HG03095 (cell line): Measurements from ENCODE around the gene HS1BP3.

Experiments used
- ATAC-seq: cut with Tn5 transposase; IDR thresholded peaks from one replicate; pipeline ENCODE4 v1.9.1; 2021; ENCODE audit warnings: moderate library complexity; ENCODE audit not compliant: unreplicated experiment

The HS1BP3 gene

GRCh38 chr2:20650877-20651730 is at the start of gene HS1BP3:
Gene HS1BP3, minus strand, starts transcription at chr2:20651098. Its CDS starts 35 bp downstream, at chr2:20651063.
- ATAC-seq: peak; percentile 95

GRCh38 chr2:20698916-20699613 is 48.2 kb upstream of the HS1BP3 start:
- no peak for ATAC-seq

DNA sequence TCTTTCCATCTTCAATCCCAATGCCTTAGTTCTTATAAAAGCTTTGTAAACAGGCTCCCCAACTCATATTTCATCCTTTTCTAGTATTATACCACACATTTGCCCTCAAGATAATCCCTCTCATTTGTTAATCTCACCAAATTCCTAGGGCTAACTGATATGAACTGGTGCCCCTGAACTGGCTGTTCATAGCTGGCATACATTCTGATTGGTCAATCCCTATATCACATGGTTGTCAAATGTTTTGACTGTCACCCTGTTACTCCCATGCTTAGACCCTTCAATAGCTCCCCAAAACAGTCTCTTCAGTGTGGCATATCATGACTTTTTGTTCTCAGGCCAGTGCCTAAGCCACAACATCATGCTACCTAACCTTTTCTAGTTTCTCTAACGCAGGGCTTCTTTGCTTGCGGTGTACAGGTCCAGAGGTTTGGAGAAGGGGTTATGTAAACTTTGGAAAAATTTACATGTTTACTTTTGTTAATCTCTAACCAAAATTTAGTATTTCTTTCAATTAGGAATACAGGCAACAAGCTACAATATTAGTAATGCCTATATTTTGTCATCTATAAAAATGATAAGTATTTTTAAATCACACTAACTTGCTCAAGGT is 46.5 kb upstream of the HS1BP3 start:
- no peak for ATAC-seq

DNA sequence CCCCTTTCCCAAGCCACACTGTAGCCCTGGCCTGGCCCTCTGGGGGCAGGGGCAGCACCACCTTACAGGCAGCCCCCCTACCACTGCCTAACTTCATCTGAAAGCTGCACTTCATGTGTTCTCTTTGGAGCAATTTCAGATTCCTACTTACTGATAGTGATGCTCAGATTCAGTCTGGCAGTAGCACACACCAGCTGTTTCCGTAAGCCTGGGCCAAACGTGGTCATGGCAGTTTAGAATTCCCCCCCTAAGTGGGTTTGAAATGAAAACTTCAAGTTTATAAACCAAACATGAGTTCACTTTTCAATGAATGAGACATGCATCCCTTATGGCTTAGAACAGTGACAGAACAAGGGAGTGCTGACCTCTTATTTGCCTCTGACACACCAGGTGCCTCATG is 45.5 kb upstream of the HS1BP3 start:
- ATAC-seq: no peak

DNA sequence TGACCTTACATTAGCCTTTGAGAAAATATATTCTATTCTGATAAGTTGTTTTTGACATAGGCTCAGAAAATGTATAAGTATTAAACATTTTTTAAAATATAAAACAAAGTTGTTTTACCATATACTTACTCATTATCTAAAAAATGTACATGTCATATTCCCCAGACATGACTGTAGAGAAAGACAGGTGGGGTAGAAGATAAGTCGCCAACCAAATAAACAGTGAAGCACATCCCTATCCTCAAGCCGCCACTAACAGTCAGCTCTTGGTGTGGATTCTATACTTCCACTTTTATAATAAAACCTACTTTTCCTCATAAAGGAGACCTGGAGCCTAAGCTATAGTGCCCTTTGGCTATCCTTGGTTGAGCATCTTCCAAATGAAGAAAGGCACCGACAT is 42.4 kb upstream of the HS1BP3 start:
- no peak for ATAC-seq

DNA sequence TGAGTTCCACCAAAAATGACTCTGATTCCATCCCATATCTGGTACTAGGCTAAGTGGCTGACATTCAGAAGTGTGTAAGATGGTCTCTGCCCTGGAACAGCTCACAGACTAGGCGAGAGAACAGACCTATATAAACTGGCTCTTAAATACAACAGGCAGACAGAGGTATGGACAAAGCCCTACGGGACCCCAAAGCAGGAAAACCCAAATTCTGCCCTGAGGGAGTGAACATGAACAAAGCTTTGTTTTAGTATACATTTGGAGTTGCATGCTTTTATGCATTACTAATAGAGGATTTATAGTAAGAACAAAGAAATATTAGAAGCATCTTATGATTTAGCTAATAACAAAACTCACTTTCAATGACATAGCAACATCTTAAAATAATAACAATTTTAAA is 41.2 kb upstream of the HS1BP3 start:
- ATAC-seq: no peak

GRCh38 chr2:20691076-20691734 is 40.3 kb upstream of the HS1BP3 start:
- no peak for ATAC-seq

- ATAC-seq: no peak
Measured at GRCh38 chr2:20689428-20690264, 38.7 kb upstream of the HS1BP3 start.

DNA sequence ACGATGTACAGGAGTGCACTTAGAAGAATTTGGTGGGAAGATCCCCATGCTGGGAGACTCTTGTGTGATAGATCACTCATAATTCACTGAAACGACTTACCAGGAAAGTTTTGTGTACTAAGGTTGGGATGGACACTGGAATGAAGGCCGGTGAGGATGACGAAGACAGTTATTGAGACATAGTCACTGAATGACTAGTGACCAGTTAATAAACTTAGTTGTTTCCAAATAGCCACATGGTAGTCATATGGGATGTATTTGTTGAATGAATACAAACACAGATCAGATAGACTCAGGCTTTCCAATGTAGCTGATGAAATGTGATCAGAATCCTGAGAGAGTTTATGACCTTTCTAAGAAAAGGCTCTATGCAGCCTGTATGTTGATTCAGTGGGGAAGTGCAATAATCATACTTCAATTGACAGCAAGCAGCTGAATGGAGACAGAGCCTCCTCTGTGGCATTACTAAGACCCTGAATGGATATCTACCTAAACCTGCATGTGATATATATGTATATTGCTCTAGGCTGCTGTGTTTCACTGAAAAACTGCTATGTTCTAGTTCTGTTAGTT is 36.4 kb upstream of the HS1BP3 start:
- no peak for ATAC-seq

GRCh38 chr2:20684581-20685063 is 33.7 kb upstream of the HS1BP3 start:
- ATAC-seq: no peak

DNA sequence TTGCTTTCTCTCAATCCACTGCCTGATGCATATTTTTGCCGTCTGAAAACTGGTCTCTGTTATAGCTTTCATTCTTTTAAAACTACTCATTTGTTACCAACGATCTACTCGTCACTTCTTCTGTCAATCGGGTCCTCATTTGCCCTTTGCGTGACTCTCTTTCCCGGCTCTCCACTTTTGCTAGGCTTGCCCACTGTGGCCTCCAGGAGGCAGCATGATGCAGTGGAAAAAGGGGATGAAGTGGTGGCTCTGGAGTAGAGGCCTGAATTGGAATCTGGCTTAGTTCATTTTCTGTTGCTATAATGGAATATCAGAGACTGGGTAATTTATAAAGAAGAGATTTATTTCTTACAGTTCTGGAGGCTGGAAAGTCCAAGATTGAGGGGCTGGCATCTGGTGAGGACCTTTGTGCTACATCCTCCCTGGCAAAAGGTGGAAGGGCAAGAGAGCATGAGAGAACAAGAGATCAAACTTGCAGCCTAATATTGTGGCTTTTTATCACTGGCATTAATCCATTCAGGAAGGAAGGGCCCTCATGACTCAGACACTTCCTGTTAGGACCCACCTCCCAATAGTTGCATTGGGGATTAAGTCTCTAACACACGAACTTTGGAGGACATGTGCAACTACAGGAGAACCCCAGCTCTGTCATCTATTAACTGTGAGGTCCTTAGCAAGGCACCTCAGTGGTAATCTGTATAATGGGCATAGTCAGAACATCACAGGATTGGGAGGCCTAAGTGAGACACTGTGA is 31.4 kb upstream of the HS1BP3 start:
- ATAC-seq: no peak

GRCh38 chr2:20680744-20681375 is 30.0 kb upstream of the HS1BP3 start:
- ATAC-seq: no peak

- no peak for ATAC-seq
Measured at GRCh38 chr2:20678780-20679179, 27.9 kb upstream of the HS1BP3 start.

- ATAC-seq: no peak
Measured at GRCh38 chr2:20678086-20678395, 27.1 kb upstream of the HS1BP3 start.

- peak; percentile 34 for ATAC-seq
Measured at GRCh38 chr2:20677301-20678085, 26.6 kb upstream of the HS1BP3 start.

DNA sequence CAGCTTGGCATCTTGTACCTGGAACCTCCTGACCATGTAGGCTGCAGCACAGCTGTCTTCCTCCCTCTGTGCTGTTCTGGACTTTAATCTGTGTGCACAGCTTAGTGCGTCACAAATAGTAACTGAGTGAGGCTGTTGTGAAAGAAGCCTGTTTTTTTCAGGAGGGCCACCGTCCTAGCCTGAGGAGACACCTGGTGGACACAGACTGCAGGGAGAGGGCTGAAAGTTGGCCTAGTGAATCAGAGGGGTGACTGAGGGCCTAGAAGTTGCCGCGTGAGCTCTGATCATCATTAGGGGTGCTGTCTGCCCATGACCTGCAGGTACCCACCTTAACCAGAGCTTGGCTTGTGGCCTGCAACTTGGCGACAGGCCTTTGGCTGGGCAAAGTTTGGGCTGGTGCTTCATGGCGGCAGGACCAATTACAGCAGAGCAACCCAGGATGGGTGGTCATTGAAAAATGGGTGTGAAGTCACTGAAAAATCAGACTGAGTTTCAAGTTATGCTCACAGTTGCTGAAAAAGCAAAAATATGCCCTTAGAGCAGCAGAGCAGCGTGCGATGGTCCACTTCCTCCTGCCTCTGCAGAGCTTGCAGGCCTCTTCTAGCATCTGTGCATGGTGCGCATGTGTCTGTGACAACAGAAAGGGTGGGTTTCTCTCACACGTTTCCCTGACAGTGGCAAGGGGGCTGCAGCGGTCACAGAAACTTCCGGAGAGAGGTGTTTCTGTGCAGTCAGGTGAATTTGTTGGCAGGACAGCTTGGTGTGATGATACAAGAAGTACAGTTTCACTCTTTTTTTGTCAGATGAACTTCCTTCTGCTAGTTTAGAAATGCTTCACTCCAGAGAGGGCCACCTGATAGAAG is 25.7 kb upstream of the HS1BP3 start:
- peak; percentile 71 for ATAC-seq

- peak; percentile 47 for ATAC-seq
Measured at GRCh38 chr2:20675701-20676352, 24.9 kb upstream of the HS1BP3 start.
